ENCODE measurements around the gene SLC19A2. TPM values are rescaled to one million over a fixed set of nuclear protein-coding genes. Genes with fewer than 3 reads are reported as not detected.
A peak's percentile ranks its signal among the peaks of the same experiment; 100 is the strongest.
"Not testable (repeated sequence)": the region's sequence is repeated elsewhere in the genome, so short reads cannot be mapped to it uniquely, and the experiment has no call there.

The SLC19A2 gene
- 14.1 TPM for total RNA-seq

- Histone ChIP-seq H3K27ac (ENCODE audit: low read depth, low read length) (peak within 1 kb of the TSS; percentile 99), H3K9ac (ENCODE audit: low read depth in 1 of 3, low read length in 3 of 3) (peak within 1 kb of the TSS; percentile 95 to 97 (median 96)), H3K36me3 (ENCODE audit: control insufficient read depth in 3 of 3, insufficient read depth in 3 of 3, low read length in 3 of 3) (peaks cover 0 to 3% (median 0%) of the 10 kb centered on the region in 3 donors), H3K4me1 (ENCODE audit: control insufficient read depth in 3 of 3, insufficient read depth in 3 of 3, low read length in 3 of 3) (peaks cover 8 to 35% (median 25%) of the 10 kb centered on the region in 3 donors), H3K4me3 (ENCODE audit: low read length in 3 of 3) (peak within 1 kb of the TSS; percentile 75 to 97 (median 87)), H3K9me3 (ENCODE audit: control insufficient read depth in 3 of 3, low read length in 3 of 3) (no peaks in the 10 kb centered on the region), H3K27me3 (ENCODE audit: control insufficient read depth in 3 of 3, insufficient read depth in 3 of 3, low read length in 3 of 3) (no peaks in the 10 kb centered on the region)
Measured at GRCh38 chr1:169485431-169486280, at the start of gene SLC19A2. TSS of gene SLC19A2 (minus strand) at chr1:169485944. CDS start at chr1:169485766, 178 bp downstream.

- Histone ChIP-seq H3K4me1 (ENCODE audit: control insufficient read depth in 3 of 3, insufficient read depth in 3 of 3, low read length in 3 of 3) (no peaks in the 10 kb centered on the region), H3K9me3 (ENCODE audit: control insufficient read depth in 3 of 3, low read length in 3 of 3) (no peaks in the 10 kb centered on the region), H3K4me3 (ENCODE audit: low read length in 3 of 3) (no peak overlapping the region), H3K9ac (ENCODE audit: low read depth in 1 of 3, low read length in 3 of 3) (no peak overlapping the region), H3K36me3 (ENCODE audit: control insufficient read depth in 3 of 3, insufficient read depth in 3 of 3, low read length in 3 of 3) (no peaks in the 10 kb centered on the region), H3K27ac (ENCODE audit: low read depth, low read length) (no peak overlapping the region), H3K27me3 (ENCODE audit: control insufficient read depth in 3 of 3, insufficient read depth in 3 of 3, low read length in 3 of 3) (no peaks in the 10 kb centered on the region)
Measured at GRCh38 chr1:169534653-169535052, 48.9 kb upstream of the SLC19A2 start.

- H3K27ac ChIP-seq (ENCODE audit: low read depth, low read length); H3K27me3 ChIP-seq (ENCODE audit: control insufficient read depth in 3 of 3, insufficient read depth in 3 of 3, low read length in 3 of 3); H3K9ac ChIP-seq (ENCODE audit: low read depth in 1 of 3, low read length in 3 of 3); H3K4me1 ChIP-seq (ENCODE audit: control insufficient read depth in 3 of 3, insufficient read depth in 3 of 3, low read length in 3 of 3); H3K4me3 ChIP-seq (ENCODE audit: low read length in 3 of 3); H3K36me3 ChIP-seq (ENCODE audit: control insufficient read depth in 3 of 3, insufficient read depth in 3 of 3, low read length in 3 of 3); H3K9me3 ChIP-seq (ENCODE audit: control insufficient read depth in 3 of 3, low read length in 3 of 3): not testable (repeated sequence)
Measured at GRCh38 chr1:169533528-169534190, 47.9 kb upstream of the SLC19A2 start.

- Histone ChIP-seq H3K4me3 (ENCODE audit: low read length in 3 of 3) (no peak overlapping the region), H3K36me3 (ENCODE audit: control insufficient read depth in 3 of 3, insufficient read depth in 3 of 3, low read length in 3 of 3) (no peaks in the 10 kb centered on the region), H3K27ac (ENCODE audit: low read depth, low read length) (no peak overlapping the region), H3K9me3 (ENCODE audit: control insufficient read depth in 3 of 3, low read length in 3 of 3) (no peaks in the 10 kb centered on the region), H3K9ac (ENCODE audit: low read depth in 1 of 3, low read length in 3 of 3) (no peak overlapping the region), H3K4me1 (ENCODE audit: control insufficient read depth in 3 of 3, insufficient read depth in 3 of 3, low read length in 3 of 3) (peaks cover 0 to 3% (median 0%) of the 10 kb centered on the region in 3 donors), H3K27me3 (ENCODE audit: control insufficient read depth in 3 of 3, insufficient read depth in 3 of 3, low read length in 3 of 3) (no peaks in the 10 kb centered on the region)
Measured at GRCh38 chr1:169530448-169530847, 44.7 kb upstream of the SLC19A2 start.

- Histone ChIP-seq H3K36me3 (ENCODE audit: control insufficient read depth in 3 of 3, insufficient read depth in 3 of 3, low read length in 3 of 3) (no peaks in the 10 kb centered on the region), H3K4me1 (ENCODE audit: control insufficient read depth in 3 of 3, insufficient read depth in 3 of 3, low read length in 3 of 3) (peaks cover 0 to 3% (median 0%) of the 10 kb centered on the region in 3 donors)
Measured at GRCh38 chr1:169529068-169529642, 43.4 kb upstream of the SLC19A2 start.

GRCh38 chr1:169528215-169529067, 42.7 kb upstream of the SLC19A2 start:
- Histone ChIP-seq H3K27ac (ENCODE audit: low read depth, low read length) (no peak overlapping the region), H3K9me3 (ENCODE audit: control insufficient read depth in 3 of 3, low read length in 3 of 3) (no peaks in the 10 kb centered on the region), H3K36me3 (ENCODE audit: control insufficient read depth in 3 of 3, insufficient read depth in 3 of 3, low read length in 3 of 3) (no peaks in the 10 kb centered on the region), H3K4me3 (ENCODE audit: low read length in 3 of 3) (no peak overlapping the region), H3K27me3 (ENCODE audit: control insufficient read depth in 3 of 3, insufficient read depth in 3 of 3, low read length in 3 of 3) (no peaks in the 10 kb centered on the region), H3K4me1 (ENCODE audit: control insufficient read depth in 3 of 3, insufficient read depth in 3 of 3, low read length in 3 of 3) (peaks cover 0 to 3% (median 0%) of the 10 kb centered on the region in 3 donors), H3K9ac (ENCODE audit: low read depth in 1 of 3, low read length in 3 of 3) (no peak overlapping the region)

More at GRCh38 chr1:169529068-169529642, 43.4 kb upstream of the SLC19A2 start:
- Histone ChIP-seq H3K9me3 (ENCODE audit: control insufficient read depth in 3 of 3, low read length in 3 of 3) (no peaks in the 10 kb centered on the region), H3K27me3 (ENCODE audit: control insufficient read depth in 3 of 3, insufficient read depth in 3 of 3, low read length in 3 of 3) (no peaks in the 10 kb centered on the region), H3K27ac (ENCODE audit: low read depth, low read length) (no peak overlapping the region), H3K9ac (ENCODE audit: low read depth in 1 of 3, low read length in 3 of 3) (peak overlapping the region in 1 of 3 donors; percentile 16), H3K4me3 (ENCODE audit: low read length in 3 of 3) (no peak overlapping the region)

GRCh38 chr1:169527451-169528214, 41.9 kb upstream of the SLC19A2 start:
- no peak overlapping the region for H3K27ac ChIP-seq (ENCODE audit: low read depth, low read length)

GRCh38 chr1:169527001-169527400, 41.3 kb upstream of the SLC19A2 start:
- Histone ChIP-seq H3K4me1 (ENCODE audit: control insufficient read depth in 3 of 3, insufficient read depth in 3 of 3, low read length in 3 of 3) (peaks cover 0 to 3% (median 0%) of the 10 kb centered on the region in 3 donors), H3K36me3 (ENCODE audit: control insufficient read depth in 3 of 3, insufficient read depth in 3 of 3, low read length in 3 of 3) (no peaks in the 10 kb centered on the region), H3K27me3 (ENCODE audit: control insufficient read depth in 3 of 3, insufficient read depth in 3 of 3, low read length in 3 of 3) (no peaks in the 10 kb centered on the region), H3K9ac (ENCODE audit: low read depth in 1 of 3, low read length in 3 of 3) (no peak overlapping the region), H3K4me3 (ENCODE audit: low read length in 3 of 3) (no peak overlapping the region), H3K27ac (ENCODE audit: low read depth, low read length) (no peak overlapping the region), H3K9me3 (ENCODE audit: control insufficient read depth in 3 of 3, low read length in 3 of 3) (no peaks in the 10 kb centered on the region)

More at GRCh38 chr1:169527451-169528214, 41.9 kb upstream of the SLC19A2 start:
- Histone ChIP-seq H3K36me3 (ENCODE audit: control insufficient read depth in 3 of 3, insufficient read depth in 3 of 3, low read length in 3 of 3) (no peaks in the 10 kb centered on the region), H3K9me3 (ENCODE audit: control insufficient read depth in 3 of 3, low read length in 3 of 3) (no peaks in the 10 kb centered on the region), H3K4me3 (ENCODE audit: low read length in 3 of 3) (no peak overlapping the region), H3K4me1 (ENCODE audit: control insufficient read depth in 3 of 3, insufficient read depth in 3 of 3, low read length in 3 of 3) (peaks cover 0 to 3% (median 0%) of the 10 kb centered on the region in 3 donors), H3K9ac (ENCODE audit: low read depth in 1 of 3, low read length in 3 of 3) (no peak overlapping the region), H3K27me3 (ENCODE audit: control insufficient read depth in 3 of 3, insufficient read depth in 3 of 3, low read length in 3 of 3) (no peaks in the 10 kb centered on the region)

All from skeletal muscle tissue (tissue), 4 donors.